Adrenal gland (tissue), 5 donors: ENCODE data around the gene LGALS9B.
"Not testable (repeated sequence)": the region's sequence is repeated elsewhere in the genome, so short reads cannot be mapped to it uniquely, and the experiment has no call there.

Experiments used
- CTCF ChIP-seq, 6 experiments: fragments of 450-650 bp in 4 of 6; fragments of 200-600 bp in 2 of 6; sonication (generic) in 1 of 6; IDR thresholded peaks; 1 replicate in 5 of 6; 2 replicates in 1 of 6; pipeline versions ENCODE4 v1.5.1 to v1.8.0; 2016 to 2021; ENCODE audit warnings: antibody characterized with exemption in 6 of 6, mild to moderate bottlenecking in 2 of 6, moderate library complexity in 1 of 6
- POLR2A ChIP-seq, 2 donors: fragments of 450-650 bp; IDR thresholded peaks; one replicate each; pipeline ENCODE4 v1.6.1; 2017; ENCODE audit warnings: antibody characterized with exemption in 2 of 2, mild to moderate bottlenecking in 2 of 2, moderate library complexity in 1 of 2
- donor health status: DM: no; HTN: no; CAD: no.

DNA sequence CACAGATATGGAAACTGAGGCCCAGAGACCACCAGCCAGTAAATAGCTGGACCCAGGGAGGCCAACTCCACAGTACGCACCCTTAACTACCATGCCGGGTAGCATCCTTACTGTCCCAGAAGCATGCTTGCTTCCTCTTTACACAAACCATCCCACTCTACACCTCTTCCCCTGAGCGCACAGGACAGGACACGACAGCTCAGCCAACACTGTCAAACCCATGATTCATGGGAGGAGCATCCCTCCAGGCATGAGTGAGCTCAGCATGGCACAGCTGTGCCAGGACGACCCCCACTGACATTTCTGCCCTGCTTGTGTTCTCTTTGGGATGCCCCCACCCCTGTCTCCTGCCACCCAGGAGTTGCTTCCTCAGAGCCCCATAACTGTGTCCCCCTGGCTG, 340 bp downstream of the LGALS9B start:
- not testable (repeated sequence) for TF ChIP-seq CTCF, POLR2A (IDR thresholded peaks at IDR 0.05)
